ENCODE data around the gene HMCN1.

The HMCN1 gene

DNA sequence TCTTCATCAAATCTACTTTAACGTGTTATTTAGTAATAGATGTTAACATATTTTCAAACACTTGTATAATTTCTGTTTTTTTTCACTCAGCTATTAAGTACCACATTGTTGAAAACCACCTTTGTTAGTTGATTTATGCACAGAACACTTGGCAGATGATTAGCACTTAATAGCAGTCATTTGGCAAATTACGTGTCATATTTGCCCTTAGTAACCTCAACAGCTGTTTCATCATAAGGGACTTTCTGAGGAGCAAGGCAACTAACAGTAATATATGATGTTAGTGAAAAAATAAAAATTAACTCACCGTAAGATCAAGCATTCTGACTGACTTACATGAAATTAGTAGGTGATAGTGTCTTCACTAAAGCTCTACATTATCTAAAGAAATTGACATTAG is 186.4 kb downstream of the HMCN1 start:
- DNase-seq = no peak

GRCh38 chr1:185921636-185922035 is 187.4 kb downstream of the HMCN1 start:
- no peak for DNase-seq

DNA sequence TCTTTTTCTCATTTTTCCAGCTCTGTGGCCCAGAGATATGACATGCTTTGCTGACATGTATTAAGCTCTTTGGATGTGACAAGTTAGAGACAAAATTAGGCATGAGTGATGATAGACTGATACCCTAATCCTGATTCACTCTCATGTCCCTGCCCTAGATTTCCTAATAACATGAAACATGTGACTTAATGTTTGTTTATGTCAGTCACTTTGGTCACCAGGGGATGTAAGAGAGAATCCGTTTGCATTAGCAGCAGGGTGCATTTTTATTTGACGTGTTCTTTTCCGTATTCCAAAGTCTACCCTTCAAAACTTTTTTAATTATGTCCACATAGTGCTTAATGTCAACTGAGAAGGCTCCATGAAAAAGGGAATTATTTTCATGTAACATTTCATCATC is 192.4 kb downstream of the HMCN1 start:
- DNase-seq = no peak

GRCh38 chr1:185929776-185930175 is 195.6 kb downstream of the HMCN1 start:
- no peak for DNase-seq

DNA sequence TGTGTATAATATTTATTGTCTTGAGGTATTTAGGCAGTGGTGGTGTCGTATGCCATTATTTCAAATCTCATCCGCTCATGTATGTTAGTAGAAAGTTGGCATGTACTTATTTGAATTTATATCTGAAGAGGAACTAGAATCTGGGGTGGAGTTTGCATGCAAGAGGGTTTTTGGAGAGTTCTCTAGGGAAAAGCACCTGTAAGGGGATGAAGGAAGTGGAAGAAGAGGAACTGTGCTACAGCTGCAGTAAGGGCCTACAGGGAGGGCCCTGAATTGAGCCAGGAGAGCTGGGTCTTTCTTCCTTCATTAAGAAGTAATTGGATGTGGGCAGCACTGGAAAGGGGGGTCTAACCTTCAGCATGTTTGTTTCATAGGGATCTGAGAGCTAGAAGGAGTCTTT is 197.2 kb downstream of the HMCN1 start:
- DNase-seq = no peak

GRCh38 chr1:185933580-185933979 is 199.4 kb downstream of the HMCN1 start:
- no peak for DNase-seq

DNA sequence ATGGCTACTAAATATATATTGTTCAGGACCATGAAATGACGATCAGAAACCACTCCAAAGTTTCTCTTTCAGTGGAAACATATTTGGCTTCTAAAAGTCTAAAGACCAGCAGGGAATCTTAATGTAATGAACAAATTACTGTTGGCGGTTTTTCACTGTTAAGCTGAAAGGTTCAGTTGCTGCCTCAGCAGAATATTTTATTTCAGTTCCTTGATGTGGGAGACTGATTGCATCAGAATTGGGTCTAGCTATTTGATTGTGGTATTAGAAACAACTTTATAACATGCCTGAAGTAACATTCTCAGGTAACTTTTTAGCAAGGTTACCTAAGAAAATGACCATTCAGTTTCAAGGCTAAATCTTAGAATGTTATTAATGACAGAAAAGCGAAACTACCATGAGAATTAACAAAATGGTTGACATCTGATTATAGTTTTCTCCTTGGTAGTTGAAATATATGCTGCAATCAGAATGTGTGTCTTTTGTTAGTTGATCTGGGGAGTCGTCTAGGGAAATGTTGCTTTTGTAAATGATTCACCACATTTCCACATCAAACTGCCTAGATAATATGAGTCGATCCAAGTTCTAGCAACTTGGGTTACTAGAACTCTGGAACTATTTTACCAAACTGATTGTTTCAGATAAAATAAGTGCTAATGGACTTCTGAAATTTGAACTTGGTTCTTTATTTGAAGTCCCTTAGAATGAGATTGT is 200.4 kb downstream of the HMCN1 start:
- no peak for DNase-seq

DNA sequence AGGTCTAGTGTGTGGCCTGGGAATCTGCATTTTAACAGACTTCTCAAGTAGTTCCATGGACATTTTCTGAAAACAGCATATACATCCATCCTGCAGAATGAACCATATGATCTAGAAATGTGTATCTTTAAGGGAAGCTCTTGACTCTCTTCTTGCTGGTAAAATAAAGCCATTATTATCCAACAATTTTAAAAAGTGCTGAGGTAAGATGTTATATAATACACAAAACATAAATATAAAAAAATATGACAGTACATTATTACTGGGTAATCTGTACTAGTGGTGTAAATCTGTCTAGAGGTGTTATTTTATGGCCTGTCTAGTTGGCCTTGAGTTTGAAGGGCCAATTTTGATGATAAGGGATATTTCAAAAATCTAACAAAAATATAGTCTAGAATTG is 201.2 kb downstream of the HMCN1 start:
- DNase-seq = no peak

DNA sequence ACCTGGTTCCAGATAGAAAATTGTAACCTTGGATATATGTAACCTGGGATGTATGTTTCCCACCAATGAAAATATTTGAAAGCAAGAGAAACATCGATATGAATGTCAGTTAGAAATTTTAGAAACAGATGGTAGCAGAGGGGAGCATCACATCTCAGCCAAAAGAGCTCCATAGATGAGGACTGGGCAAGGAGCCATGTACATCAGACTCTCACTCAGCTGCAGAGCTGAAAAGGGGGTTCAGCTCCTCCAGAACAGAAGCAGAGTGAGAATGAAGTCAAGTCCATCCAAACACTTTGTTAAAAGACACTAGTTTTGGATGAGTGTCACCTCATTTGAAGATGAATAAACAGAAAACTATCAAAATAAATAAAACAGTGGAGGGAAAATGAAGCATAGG is 202.4 kb downstream of the HMCN1 start:
- DNase-seq = no peak

GRCh38 chr1:185938396-185938795 is 204.2 kb downstream of the HMCN1 start:
- no peak for DNase-seq

GRCh38 chr1:185939142-185939541 is 205.0 kb downstream of the HMCN1 start:
- DNase-seq = no peak

DNA sequence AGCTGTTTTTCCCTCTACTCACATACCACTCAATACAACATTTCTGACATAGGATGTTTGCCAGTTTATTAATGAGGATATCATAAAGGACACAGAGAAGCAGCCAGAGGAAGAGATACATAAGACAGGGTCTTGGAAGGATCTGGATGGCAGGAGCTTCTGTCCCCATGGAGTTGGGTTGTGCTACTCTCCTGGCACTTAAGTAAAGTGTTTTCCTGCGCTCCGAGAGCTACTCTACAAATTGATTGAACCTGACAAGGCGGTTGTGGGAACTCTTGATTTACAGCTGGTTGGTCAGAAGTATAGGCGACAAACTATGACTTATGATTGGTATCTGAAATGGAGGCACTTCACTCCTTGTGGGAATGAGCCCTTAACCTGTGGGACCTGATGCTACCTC is 208.8 kb downstream of the HMCN1 start:
- DNase-seq = no peak

- DNase-seq = no peak
These were observed 222.7 kb downstream of the HMCN1 start for GRCh38 chr1:185956881-185957280.

GRCh38 chr1:185957441-185958363 is 223.5 kb downstream of the HMCN1 start:
- DNase-seq = no peak

GRCh38 chr1:185960422-185961321 is 226.5 kb downstream of the HMCN1 start:
- no peak for DNase-seq

DNA sequence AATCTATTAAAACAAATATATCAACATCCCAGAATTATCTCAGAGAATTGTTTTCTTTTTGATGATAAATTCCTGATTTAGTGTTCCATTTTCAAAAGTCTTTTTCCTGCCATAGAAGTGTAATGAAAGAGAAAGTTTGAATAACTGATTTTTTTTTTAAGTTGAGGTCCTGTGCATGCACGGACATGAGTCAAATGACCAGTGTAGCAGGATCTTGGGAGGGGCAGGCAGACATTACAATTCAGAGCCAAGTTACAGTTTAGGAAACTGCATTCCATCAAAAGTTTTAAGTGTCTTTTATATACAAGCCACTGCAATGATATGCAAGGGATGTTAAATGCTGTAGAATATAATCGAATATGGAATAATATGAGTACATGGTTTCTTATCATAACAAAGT is 227.5 kb downstream of the HMCN1 start:
- DNase-seq = no peak

DNA sequence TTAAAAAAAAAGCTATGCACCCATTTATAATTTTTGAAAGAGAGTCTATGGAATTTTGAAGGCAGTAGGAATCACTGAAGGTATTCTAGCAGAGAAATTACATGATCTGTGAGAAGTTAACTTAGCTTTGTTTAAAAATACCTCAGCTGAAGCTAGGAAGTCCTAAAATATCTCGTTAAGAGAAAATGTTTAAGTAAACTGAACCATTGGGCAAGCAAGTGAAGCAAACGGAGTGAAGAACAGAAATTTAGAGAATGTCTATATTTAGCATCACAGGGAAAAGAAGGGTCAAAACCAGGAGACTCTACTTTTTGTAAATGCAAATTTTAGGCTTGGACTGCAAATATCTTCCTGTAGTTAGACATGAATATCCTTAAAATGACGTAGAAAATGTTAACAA is 230.8 kb downstream of the HMCN1 start:
- DNase-seq = no peak

GRCh38 chr1:185965870-185966269 is 231.7 kb downstream of the HMCN1 start:
- no peak for DNase-seq

DNA sequence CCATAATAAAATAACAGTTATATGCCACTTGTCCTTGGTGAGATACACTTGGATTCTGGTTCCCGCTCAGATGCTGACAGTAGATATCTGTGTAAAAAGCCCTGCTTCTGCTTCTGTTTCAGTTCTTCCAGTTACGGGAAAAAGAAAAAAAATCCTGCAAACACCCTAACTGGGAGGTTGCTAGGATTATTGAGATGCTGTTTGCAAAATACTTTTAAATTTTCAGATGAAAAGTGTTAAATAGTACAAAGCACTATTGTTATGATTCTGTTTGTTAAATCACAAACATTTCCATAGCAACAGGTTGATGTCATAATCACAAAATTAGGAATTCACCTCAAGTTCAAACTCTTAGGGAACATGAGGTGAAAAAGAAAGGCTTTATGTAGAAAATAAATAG is 232.3 kb downstream of the HMCN1 start:
- no peak for DNase-seq

- no peak for DNase-seq
These were observed 234.8 kb downstream of the HMCN1 start for GRCh38 chr1:185969028-185969427.

DNA sequence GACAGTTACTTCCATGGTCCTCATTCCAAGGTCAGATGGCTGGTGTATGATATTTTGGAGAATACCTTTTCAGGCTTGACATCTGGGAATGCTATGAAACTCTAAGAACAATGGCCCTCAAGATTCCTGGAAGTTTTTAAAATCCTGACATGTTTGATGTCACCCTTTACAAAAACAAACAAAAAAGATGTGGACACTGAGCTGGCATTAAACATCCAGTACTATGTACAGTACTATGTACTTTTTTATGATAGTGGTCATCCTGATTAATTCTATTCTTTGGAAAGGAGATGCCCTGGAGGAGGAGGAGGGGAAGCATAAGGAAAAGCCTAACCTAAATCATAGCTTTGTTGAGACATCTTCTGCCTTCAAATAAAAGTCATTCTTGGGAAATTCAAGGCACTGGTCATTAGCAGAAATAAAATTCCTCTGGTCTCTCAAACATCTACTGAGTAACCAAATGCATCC is 235.4 kb downstream of the HMCN1 start:
- no peak for DNase-seq

DNA sequence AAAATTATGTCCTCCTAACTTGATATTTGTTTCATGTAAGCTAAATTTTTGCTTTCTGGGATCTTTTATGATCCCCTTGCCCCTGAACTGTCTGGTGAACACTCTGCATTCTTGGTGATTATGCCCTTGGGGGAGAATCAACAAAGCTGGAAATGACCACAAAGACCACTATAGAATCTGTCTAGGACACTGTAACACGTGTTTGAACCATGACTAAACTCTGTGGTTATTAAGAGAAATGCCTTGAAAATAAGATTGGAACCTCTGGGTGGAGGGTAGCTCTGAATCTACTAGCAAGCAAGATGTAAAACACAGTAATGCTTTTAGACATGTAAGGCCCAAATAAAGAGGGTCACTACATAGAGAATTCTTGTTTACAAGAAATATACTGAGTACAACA is 237.5 kb downstream of the HMCN1 start:
- DNase-seq = no peak
